GM23338 (cell line): Measurements from ENCODE around the gene FLNB.

Source experiments
- CREB1 ChIP-seq: fragments of 250-450 bp; sonication (Bioruptor Pico); IDR thresholded peaks from 2 replicates; pipeline ENCODE4 v1.5.0; 2020; ENCODE audit warnings: low read depth, mild to moderate bottlenecking, moderate library complexity
- CTCF ChIP-seq, 2 experiments: fragments of 200-600 bp in 1 of 2; sonication (generic) in 1 of 2; conservative IDR thresholded peaks; 2 replicates each; pipeline versions ENCODE4 v1.5.1 to v1.6.1; 2016 to 2017; ENCODE audit warnings: antibody characterized with exemption in 2 of 2, low read depth in 2 of 2, mild to moderate bottlenecking in 2 of 2, moderate library complexity in 1 of 2
- ETS1 ChIP-seq: IDR thresholded peaks from 2 replicates; pipeline ENCODE4 v1.6.1; 2016; ENCODE audit warnings: antibody characterized with exemption
- EZH2 ChIP-seq: fragments of 200-600 bp; sonication (generic); IDR thresholded peaks from one replicate; pipeline ENCODE4 v1.8.0; 2017; ENCODE audit warnings: antibody characterized with exemption, mild to moderate bottlenecking, low read depth; ENCODE audit not compliant: unreplicated experiment
- EZH2phosphoT487 ChIP-seq: fragments of 200-600 bp; sonication (generic); IDR thresholded peaks from one replicate; pipeline ENCODE4 v1.8.1; 2018; ENCODE audit warnings: antibody characterized with exemption; ENCODE audit not compliant: unreplicated experiment
- JUNB ChIP-seq: IDR thresholded peaks from one replicate; pipeline ENCODE4 v1.6.1; 2016; ENCODE audit warnings: antibody characterized with exemption; ENCODE audit not compliant: unreplicated experiment
- NANOG ChIP-seq: IDR thresholded peaks from 2 replicates; pipeline ENCODE4 v1.6.1; 2016; ENCODE audit warnings: antibody characterized with exemption, borderline replicate concordance
- POLR2AphosphoS5 ChIP-seq: IDR thresholded peaks from 2 replicates; pipeline ENCODE4 v1.6.1; 2016; ENCODE audit warnings: antibody characterized with exemption, low read depth
- REST ChIP-seq: IDR thresholded peaks from one replicate; pipeline ENCODE4 v1.6.1; 2018; ENCODE audit warnings: antibody characterized with exemption; ENCODE audit not compliant: unreplicated experiment
- STAT1 ChIP-seq: IDR thresholded peaks from one replicate; pipeline ENCODE4 v1.6.1; 2016; ENCODE audit warnings: antibody characterized with exemption; ENCODE audit not compliant: unreplicated experiment
- ZNF114 ChIP-seq: fragments of 250-450 bp; sonication (Bioruptor Pico); IDR thresholded peaks from 2 replicates; pipeline ENCODE4 v1.5.0; 2020; ENCODE audit warnings: mild to moderate bottlenecking, moderate library complexity
- ZNF331 ChIP-seq: fragments of 250-450 bp; sonication (Bioruptor Pico); IDR thresholded peaks from 2 replicates; pipeline ENCODE4 v1.5.0; 2020; ENCODE audit warnings: low read depth, mild to moderate bottlenecking, moderate library complexity
- ZNF462 ChIP-seq: fragments of 250-450 bp; sonication (Bioruptor Pico); IDR thresholded peaks from 2 replicates; pipeline ENCODE4 v1.5.0; 2020; ENCODE audit warnings: mild to moderate bottlenecking, moderate library complexity

GRCh38 chr3:57959423-57960173 is 48.6 kb upstream of the FLNB start:
- TF ChIP-seq POLR2AphosphoS5, result no peak
- no peak for TF ChIP-seq REST
- no peak for TF ChIP-seq CTCF (conservative IDR thresholded peaks at IDR 0.05; ENCODE audit: low read depth in 2 of 2)
- no peak for TF ChIP-seq CREB1 (CRISPR knock-in tag)
- no peak for TF ChIP-seq EZH2
- TF ChIP-seq EZH2phosphoT487, result no peak
- no peak for TF ChIP-seq STAT1
- no peak for TF ChIP-seq ZNF331 (CRISPR knock-in tag)
- TF ChIP-seq ETS1, result no peak
- no peak for TF ChIP-seq JUNB
- no peak for TF ChIP-seq ZNF462 (CRISPR knock-in tag)
- no peak for TF ChIP-seq ZNF114 (CRISPR knock-in tag)
- no peak for TF ChIP-seq NANOG
